HUES64 (cell line): Measurements from ENCODE around the gene MCM8.

Experiments
- H3K27ac ChIP-seq: 2 replicates; pipeline ENCODE4 v1.7.0; 2013; ENCODE audit warnings: low read depth, low read length, inconsistent platforms
- H3K27me3 ChIP-seq: 2 replicates; pipeline ENCODE4 v1.6.1; 2013; ENCODE audit warnings: mild to moderate bottlenecking, low read length; ENCODE audit not compliant: insufficient read depth
- H3K36me3 ChIP-seq: 2 replicates; pipeline ENCODE4 v1.6.1; 2013; ENCODE audit warnings: mild to moderate bottlenecking, low read length; ENCODE audit not compliant: insufficient read depth
- H3K4me1 ChIP-seq: 2 replicates; pipeline ENCODE4 v1.6.1; 2013; ENCODE audit warnings: mild to moderate bottlenecking, low read length, moderate library complexity; ENCODE audit not compliant: insufficient read depth
- H3K4me3 ChIP-seq: 2 replicates; pipeline ENCODE4 v1.5.1; 2013; ENCODE audit warnings: mild to moderate bottlenecking, low read length, moderate library complexity
- H3K9ac ChIP-seq: 2 replicates; pipeline ENCODE4 v1.6.1; 2013; ENCODE audit warnings: mild to moderate bottlenecking, low read depth, low read length
- H3K9me3 ChIP-seq: 2 replicates; pipeline ENCODE4 v1.6.1; 2013; ENCODE audit warnings: low read depth, low read length; ENCODE audit not compliant: insufficient read depth
- WGBS: fragments of 150-250, 120-280 bp; methylation state at CpG from one replicate; pipeline ENCODE4 v1.1.7; 2013; ENCODE audit warnings: missing lambda C conversion rate; 5-methylcytosine and 5-hydroxymethylcytosine counted together

MCM8 gene

DNA sequence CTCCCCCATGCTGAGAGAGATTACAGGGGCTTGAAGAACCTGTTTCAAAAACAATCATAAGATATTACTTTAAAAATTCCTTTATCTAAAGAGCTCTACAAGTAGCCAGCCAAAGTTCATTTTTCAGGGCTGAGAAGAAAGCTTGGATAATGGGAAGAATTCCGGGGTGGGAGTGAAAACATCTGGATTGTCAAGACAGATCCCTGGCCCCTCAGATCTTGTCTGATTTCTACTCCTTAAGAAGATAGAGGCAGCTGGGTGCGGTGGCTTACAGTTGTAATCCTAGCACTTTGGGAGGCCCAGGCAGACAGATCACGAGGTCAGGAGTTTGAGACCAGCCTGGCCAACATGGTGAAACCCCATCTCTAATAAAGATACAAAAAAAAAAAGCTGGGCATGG is 24.9 kb upstream of the MCM8 start:
- 96% methylated on average over 3 of the region's 3 CpGs for WGBS

DNA sequence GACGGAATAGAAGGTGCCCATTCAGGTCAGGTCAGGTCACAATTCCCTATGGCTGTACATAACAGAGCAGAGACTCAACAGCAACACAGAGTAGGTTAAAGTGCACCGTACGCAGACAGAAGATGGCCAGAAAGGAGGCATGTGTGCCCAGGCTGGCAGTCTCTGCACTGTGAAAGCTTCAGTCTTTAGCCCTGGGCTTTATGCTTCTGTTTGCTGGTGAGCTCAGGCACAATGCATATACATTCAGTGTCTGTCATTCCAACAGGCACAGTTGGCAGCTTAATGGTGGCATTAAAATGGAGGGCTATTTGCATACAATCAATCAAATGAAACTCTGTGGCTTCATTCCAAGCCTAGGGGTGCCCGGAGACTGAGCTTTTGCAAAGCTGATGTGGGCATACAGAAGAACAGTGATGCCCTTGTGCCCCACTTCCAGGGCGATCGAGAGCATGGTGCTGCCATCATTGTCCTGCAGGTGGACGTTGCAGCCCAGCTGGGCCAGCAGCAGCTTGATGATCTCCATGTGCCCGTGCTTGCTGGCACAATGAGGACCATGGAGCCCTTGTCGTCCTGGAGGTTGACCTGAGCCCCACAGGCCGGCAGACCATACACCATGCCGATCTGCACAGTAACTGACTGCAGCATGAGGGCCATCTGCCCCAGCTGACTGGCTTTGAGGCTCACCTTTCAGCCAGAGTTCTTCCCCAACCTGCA is 22.5 kb upstream of the MCM8 start:
- H3K9ac ChIP-seq: no peak overlapping the region
- no peaks in the 10 kb centered on the region for H3K27me3 ChIP-seq
- no peaks in the 10 kb centered on the region for H3K4me1 ChIP-seq
- H3K27ac ChIP-seq: no peak overlapping the region
- H3K9me3 ChIP-seq: no peaks in the 10 kb centered on the region
- H3K36me3 ChIP-seq: no peaks in the 10 kb centered on the region
- H3K4me3 ChIP-seq: no peak overlapping the region
- 90% methylated on average over 11 of the region's 11 CpGs for WGBS

More for the DNA sequence above, 24.9 kb upstream of the MCM8 start:
- no peak overlapping the region for H3K27ac ChIP-seq
- no peak overlapping the region for H3K9ac ChIP-seq
- no peak overlapping the region for H3K4me3 ChIP-seq
- no peaks in the 10 kb centered on the region for H3K9me3 ChIP-seq
- H3K36me3 ChIP-seq: no peaks in the 10 kb centered on the region
- no peaks in the 10 kb centered on the region for H3K4me1 ChIP-seq
- H3K27me3 ChIP-seq: no peaks in the 10 kb centered on the region

DNA sequence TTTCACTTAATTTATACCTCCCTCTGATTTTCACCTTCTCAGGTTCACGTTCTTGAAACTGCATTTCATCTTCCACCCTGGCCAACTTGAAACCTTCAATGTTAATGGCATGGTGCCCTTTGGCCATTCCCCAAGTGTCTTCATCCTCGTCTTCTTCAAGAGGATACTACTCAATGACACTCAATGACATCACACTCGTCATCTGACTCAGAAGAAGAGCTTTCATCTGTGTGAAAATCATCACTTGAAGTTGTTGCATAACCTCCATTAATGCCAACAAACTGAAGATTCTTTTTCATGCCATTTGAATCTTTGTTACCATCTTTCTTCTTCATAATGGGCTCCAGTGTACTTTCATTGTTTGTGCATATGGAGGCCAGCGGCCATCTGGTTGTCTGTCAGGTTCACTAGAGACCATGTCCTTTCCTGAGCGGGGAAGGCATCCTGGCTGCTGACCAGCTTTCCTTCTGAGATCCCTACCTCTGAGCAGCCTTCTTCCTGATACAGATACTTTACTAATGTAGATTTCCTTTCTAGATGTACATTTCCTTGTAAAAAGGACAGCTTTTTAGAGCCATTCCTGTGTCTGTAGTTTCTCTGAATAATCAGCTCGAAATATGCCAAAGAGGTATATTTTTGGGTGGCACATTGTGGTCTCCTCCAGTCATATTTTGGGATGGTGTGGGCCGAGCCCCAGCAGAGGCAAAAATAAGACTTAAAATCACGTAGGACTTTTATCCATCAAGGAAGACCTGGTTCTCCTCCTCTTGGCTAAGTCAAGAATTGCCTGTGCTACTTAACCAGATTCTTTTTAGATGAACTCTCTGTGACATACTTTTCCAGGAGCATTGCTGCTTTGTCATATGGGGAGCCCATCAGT is 21.4 kb upstream of the MCM8 start:
- WGBS: 86% methylated on average over 8 of the region's 8 CpGs
- H3K4me3 ChIP-seq: no peak overlapping the region
- no peaks in the 10 kb centered on the region for H3K27me3 ChIP-seq
- H3K27ac ChIP-seq: no peak overlapping the region
- no peaks in the 10 kb centered on the region for H3K4me1 ChIP-seq
- H3K9ac ChIP-seq: no peak overlapping the region
- H3K9me3 ChIP-seq: no peaks in the 10 kb centered on the region
- no peaks in the 10 kb centered on the region for H3K36me3 ChIP-seq

DNA sequence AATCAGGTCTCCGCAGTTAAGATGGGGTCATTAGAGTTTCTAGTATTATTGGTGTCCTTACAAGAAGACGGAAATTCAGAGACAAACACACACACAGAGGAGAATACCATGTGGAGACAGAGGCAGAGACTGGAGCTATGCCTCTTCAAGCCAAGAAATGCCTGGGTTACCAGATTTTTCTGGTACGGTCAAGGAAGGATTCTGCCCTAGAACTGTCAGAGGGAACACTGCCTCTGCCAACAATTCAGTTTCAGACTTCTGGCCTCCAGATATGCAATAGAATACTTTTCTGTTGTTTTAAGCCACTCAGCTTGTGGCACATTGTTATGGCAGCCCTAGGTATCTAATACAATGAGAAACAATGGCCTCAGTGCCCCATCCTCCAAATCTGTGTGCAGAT is 19.0 kb upstream of the MCM8 start:
- Histone ChIP-seq H3K4me1 (no peaks in the 10 kb centered on the region), H3K9ac (no peak overlapping the region), H3K36me3 (no peaks in the 10 kb centered on the region), H3K9me3 (no peaks in the 10 kb centered on the region), H3K27ac (no peak overlapping the region), H3K27me3 (no peaks in the 10 kb centered on the region), H3K4me3 (no peak overlapping the region)
- 92% methylated on average over 3 of the region's 3 CpGs for WGBS

DNA sequence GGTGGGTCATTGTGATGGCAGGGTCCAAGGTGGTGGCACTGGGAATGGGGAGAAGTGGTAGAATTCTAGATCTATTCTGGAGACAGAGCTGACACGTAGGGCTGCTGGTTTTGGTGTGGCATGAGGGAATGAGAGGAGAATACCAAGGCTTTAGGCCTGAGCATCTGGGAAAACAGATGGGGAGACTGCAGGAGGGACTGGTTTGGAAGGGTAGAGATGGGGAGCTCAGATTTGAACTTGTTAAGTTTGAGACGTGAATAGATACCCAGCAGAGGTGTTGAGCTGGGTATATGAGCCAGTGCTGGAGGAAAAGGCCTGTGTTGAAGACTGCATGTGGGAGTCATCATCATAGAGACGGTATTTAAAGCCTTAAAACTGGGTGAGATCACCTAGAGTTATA is 17.7 kb upstream of the MCM8 start:
- Histone ChIP-seq H3K4me1 (no peaks in the 10 kb centered on the region), H3K27ac (no peak overlapping the region), H3K4me3 (no peak overlapping the region), H3K9me3 (no peaks in the 10 kb centered on the region), H3K36me3 (peaks cover 5% of the 10 kb centered on the region), H3K9ac (no peak overlapping the region), H3K27me3 (no peaks in the 10 kb centered on the region)
- 93% methylated on average over 3 of the region's 3 CpGs for WGBS

DNA sequence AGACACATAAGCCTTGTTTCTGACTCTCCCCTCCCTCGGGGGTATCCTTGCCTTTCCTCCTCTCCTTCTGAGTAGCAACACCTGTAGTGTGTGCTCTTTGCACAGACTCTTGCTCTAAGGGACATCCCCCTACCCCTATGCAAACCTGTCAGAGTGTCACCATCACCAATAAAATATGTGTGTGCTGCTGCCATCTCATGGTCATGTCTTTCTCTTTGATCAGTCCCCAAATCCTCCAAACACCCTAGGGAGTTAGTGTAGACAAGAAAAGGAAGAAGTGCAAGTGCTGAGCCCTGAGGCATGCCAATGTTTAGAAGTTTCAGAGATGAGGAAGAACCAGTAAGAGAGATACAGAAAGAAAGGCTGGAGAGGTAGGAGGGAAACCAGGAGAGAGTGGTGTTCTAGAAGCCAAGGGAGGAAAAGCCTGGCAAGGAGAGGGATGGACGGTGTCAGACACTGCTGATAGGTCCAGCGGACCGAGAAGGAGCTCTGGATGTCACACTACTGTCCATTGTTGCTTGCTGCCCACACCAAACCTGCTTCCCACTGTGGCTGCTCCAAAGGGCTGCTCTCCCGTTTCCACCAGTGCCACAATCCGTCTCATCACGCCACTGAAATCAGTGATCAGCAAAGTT is 16.5 kb upstream of the MCM8 start:
- Histone ChIP-seq H3K36me3 (peaks cover 15% of the 10 kb centered on the region), H3K27me3 (no peaks in the 10 kb centered on the region), H3K4me3 (no peak overlapping the region), H3K9ac (no peak overlapping the region), H3K9me3 (no peaks in the 10 kb centered on the region), H3K27ac (no peak overlapping the region), H3K4me1 (no peaks in the 10 kb centered on the region)
- WGBS: 84% methylated on average over 7 of the region's 7 CpGs

DNA sequence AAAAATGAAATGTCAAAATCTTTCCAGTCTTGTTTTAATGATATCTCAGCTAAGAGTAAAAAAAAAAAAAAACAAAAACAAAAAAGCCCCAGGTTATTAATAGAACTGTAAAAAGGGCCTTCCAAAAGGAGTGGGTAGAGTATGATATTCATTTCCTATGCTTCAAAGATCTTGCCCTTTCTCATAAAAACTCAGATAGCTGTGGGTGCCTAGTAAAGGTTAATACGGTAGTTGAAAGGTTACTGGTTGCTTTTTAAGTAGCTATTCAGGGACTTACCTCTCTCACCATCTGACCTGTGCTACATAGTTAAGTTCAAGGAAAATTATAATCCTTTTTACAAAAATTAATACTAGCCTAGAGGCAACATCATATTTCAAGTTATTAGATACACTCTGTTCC is 15.1 kb upstream of the MCM8 start:
- no peaks in the 10 kb centered on the region for H3K9me3 ChIP-seq
- WGBS: no CpG with 5 or more reads among the region's 1 CpG

DNA sequence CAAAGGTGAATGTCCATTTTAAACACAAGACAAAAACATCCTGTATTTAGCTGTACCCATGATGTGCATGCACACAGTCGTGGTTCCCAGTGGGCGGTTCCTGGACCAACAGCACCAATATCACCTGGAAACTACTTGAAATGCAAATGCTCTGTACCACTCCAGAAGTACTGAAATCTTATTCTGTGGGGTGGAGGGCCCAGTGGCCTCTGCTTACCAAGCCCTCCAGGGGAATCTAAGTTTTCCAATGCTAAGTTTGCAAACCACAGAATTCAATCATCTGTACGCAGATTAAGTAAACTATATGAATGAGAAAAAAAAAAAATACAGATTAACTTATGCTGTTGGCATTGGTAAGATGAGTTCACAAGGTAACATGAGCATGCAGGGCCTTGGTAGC is 14.2 kb upstream of the MCM8 start:
- no peaks in the 10 kb centered on the region for H3K4me1 ChIP-seq
- no peak overlapping the region for H3K4me3 ChIP-seq
- WGBS: 92% methylated on average over 2 of the region's 3 CpGs
- H3K36me3 ChIP-seq: peaks cover 38% of the 10 kb centered on the region
- no peaks in the 10 kb centered on the region for H3K9me3 ChIP-seq
- no peaks in the 10 kb centered on the region for H3K27me3 ChIP-seq
- H3K27ac ChIP-seq: no peak overlapping the region
- H3K9ac ChIP-seq: no peak overlapping the region

More for the DNA sequence above, 15.1 kb upstream of the MCM8 start:
- Histone ChIP-seq H3K27me3 (no peaks in the 10 kb centered on the region), H3K4me3 (no peak overlapping the region), H3K36me3 (peaks cover 29% of the 10 kb centered on the region), H3K4me1 (no peaks in the 10 kb centered on the region), H3K27ac (no peak overlapping the region), H3K9ac (no peak overlapping the region)

DNA sequence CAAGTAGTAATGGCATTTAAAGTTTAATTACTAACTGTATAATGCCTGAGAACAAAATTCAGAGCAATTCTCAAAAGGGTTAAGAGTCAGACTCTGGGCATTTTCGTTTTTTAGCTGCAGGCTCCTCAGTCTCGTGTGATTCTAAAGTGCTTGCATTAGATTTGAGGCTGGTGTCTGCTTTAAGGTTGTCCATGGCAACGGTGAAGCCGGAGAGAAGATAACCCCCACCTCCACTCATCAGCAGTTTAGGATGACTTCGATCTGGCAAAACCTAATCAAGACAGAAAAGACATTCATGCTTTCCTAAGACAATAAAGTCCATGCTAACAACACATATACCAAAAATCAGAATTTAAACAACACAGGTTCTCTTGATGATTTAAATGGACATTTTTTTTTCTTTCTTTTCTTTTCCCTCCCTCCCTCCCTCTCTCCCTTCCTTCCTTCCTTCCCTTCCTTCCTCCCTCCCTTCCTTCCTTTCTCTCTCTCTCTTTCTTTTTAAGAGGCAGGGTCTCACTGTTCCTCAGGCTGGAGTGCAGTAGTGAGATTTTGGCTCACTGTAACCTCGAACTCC is 11.9 kb upstream of the MCM8 start:
- Histone ChIP-seq H3K9me3 (no peaks in the 10 kb centered on the region), H3K4me3 (no peak overlapping the region), H3K36me3 (peaks cover 61% of the 10 kb centered on the region), H3K4me1 (no peaks in the 10 kb centered on the region), H3K27me3 (no peaks in the 10 kb centered on the region), H3K27ac (no peak overlapping the region), H3K9ac (no peak overlapping the region)
- WGBS: 93% methylated on average over 6 of the region's 6 CpGs

DNA sequence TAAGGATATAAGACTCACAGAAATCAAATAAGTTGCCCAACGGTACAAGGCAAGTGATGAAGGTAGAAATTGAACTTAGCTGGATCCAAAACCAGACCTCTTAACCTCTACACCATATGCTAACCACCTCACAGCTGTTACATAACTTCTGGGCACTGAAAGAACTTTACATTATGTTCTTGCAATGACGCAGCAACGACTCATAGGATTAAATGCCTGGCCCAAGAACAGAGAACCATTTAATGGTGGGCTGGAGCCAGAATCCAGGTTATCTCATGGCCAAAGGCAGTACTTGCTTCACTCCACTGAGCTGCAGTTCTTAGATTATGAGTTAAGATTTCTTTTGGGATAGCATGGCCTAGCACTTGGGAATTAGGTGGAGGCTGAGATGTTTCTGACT is 4.5 kb upstream of the MCM8 start:
- Histone ChIP-seq H3K36me3 (peaks cover 75% of the 10 kb centered on the region), H3K9ac (no peak overlapping the region), H3K27me3 (no peaks in the 10 kb centered on the region), H3K4me3 (no peak overlapping the region), H3K4me1 (peaks cover 6% of the 10 kb centered on the region; the same call in 1 of the 2 replicates), H3K27ac (no peak overlapping the region), H3K9me3 (no peaks in the 10 kb centered on the region)
- 97% methylated on average over 3 of the region's 3 CpGs for WGBS

DNA sequence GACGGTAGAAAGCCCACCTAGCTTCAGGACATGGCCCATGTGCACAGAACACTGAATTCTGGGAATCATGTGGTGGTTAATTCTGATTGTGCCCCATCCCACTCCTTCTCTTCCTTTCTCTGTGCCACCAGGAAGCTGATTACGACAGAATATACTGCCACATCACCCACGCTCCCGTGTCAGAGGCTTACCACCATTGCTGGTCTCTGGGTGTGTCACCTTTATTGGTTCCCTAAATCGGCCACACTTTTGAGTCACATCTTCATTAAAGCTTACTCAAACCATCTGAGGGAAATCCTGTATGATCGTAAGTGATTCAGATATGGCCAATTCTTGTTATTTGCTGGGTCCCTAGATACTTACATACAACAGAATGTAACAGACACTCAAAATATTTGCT is 3.2 kb upstream of the MCM8 start:
- H3K36me3 ChIP-seq: peaks cover 67% of the 10 kb centered on the region
- 97% methylated on average over 6 of the region's 6 CpGs for WGBS
- no peak overlapping the region for H3K4me3 ChIP-seq
- H3K27ac ChIP-seq: no peak overlapping the region
- no peaks in the 10 kb centered on the region for H3K27me3 ChIP-seq
- H3K9me3 ChIP-seq: no peaks in the 10 kb centered on the region
- H3K9ac ChIP-seq: no peak overlapping the region
- H3K4me1 ChIP-seq: peaks cover 13% of the 10 kb centered on the region; the same call in 1 of the 2 replicates
